GM19372 (cell line): ENCODE results near the gene MALRD1.

Experiments
- ATAC-seq: cut with Tn5 transposase; IDR thresholded peaks from one replicate; pipeline ENCODE4 v1.9.1; 2021; ENCODE audit warnings: mild to moderate bottlenecking, low read depth, moderate library complexity; ENCODE audit not compliant: unreplicated experiment

The MALRD1 gene

GRCh38 chr10:19626156-19626555 is 577.6 kb downstream of the MALRD1 start:
- ATAC-seq: no peak

GRCh38 chr10:19628767-19629560 is 580.4 kb downstream of the MALRD1 start:
- no peak for ATAC-seq

- no peak for ATAC-seq
Observed at GRCh38 chr10:19629567-19629966, 581.0 kb downstream of the MALRD1 start.

GRCh38 chr10:19634163-19634562 is 585.6 kb downstream of the MALRD1 start:
- ATAC-seq: no peak

- ATAC-seq: no peak
Observed at GRCh38 chr10:19638182-19638895, 589.7 kb downstream of the MALRD1 start.

GRCh38 chr10:19638896-19639233 is 590.3 kb downstream of the MALRD1 start:
- no peak for ATAC-seq

GRCh38 chr10:19640566-19641263 is 592.1 kb downstream of the MALRD1 start:
- no peak for ATAC-seq

- no peak for ATAC-seq
Observed at GRCh38 chr10:19651549-19651948, 602.9 kb downstream of the MALRD1 start.

- no peak for ATAC-seq
Observed at GRCh38 chr10:19652750-19653149, 604.1 kb downstream of the MALRD1 start.

- ATAC-seq: no peak
Observed at GRCh38 chr10:19653931-19654330, 605.3 kb downstream of the MALRD1 start.

GRCh38 chr10:19654576-19654975 is 606.0 kb downstream of the MALRD1 start:
- no peak for ATAC-seq

GRCh38 chr10:19656420-19657042 is 607.9 kb downstream of the MALRD1 start:
- no peak for ATAC-seq

- no peak for ATAC-seq
Observed at GRCh38 chr10:19658131-19658530, 609.5 kb downstream of the MALRD1 start.

- ATAC-seq: no peak
Observed at GRCh38 chr10:19658622-19659233, 610.1 kb downstream of the MALRD1 start.

GRCh38 chr10:19659920-19660655 is 611.5 kb downstream of the MALRD1 start:
- ATAC-seq: no peak

- no peak for ATAC-seq
Observed at GRCh38 chr10:19663344-19663743, 614.7 kb downstream of the MALRD1 start.

- ATAC-seq: no peak
Observed at GRCh38 chr10:19668116-19668515, 619.5 kb downstream of the MALRD1 start.

GRCh38 chr10:19676063-19676462 is 627.5 kb downstream of the MALRD1 start:
- ATAC-seq: no peak

- no peak for ATAC-seq
Observed at GRCh38 chr10:19683356-19683755, 634.8 kb downstream of the MALRD1 start.

GRCh38 chr10:19683960-19684359 is 635.4 kb downstream of the MALRD1 start:
- ATAC-seq: no peak
